A549 (cell line): ENCODE data around the gene MATN4. TPM values are rescaled to one million over a fixed set of nuclear protein-coding genes. Genes with fewer than 3 reads are reported as not detected.

Source experiments
- ATAC-seq, 2 experiments: fragments of 200-7000 bp in 1 of 2; fragments of >200 bp in 1 of 2; cut with Nextera tagmentation in 1 of 2; cut with Tn5 transposase in 1 of 2; 3 replicates each; pipeline versions ENCODE4 v1.8.0 to v1.9.1; 2018 to 2020; ENCODE audit warnings: mild to moderate bottlenecking in 1 of 2, moderate library complexity in 1 of 2
- CTCF ChIA-PET: fragments of 300-600 bp; sonication (Branson Sonifier 250); formaldehyde crosslinking; extraction: SDS; loops from one replicate; lab custom pipeline; 2021; ENCODE audit warnings: antibody characterized with exemption, inconsistent platforms; lab: Yijun Ruan, JAX
- POLR2A ChIA-PET: fragments of 350-600 bp; formaldehyde crosslinking; extraction: SDS; loops from one replicate; lab custom pipeline; 2021; ENCODE audit warnings: antibody characterized with exemption, inconsistent platforms; lab: Yijun Ruan, JAX
- DNase-seq, 2 experiments: peaks; one replicate each; pipeline versions ENCODE4 v3.0.0 to v3.0.0-alpha.2; 2011 to 2016; ENCODE audit warnings: low read depth in 1 of 2, low spot score in 1 of 2
- FAIRE-seq: peaks from 2 replicates; lab custom pipeline; 2011; peaks lifted over from hg19 to GRCh38; lab: Jason Lieb, UNC
- H3K27ac ChIP-seq, 2 experiments: fragments of >200 bp; sonication (Bioruptor Twin); formaldehyde crosslinking; 3 replicates each; pipeline ENCODE4 v1.5.1; 2016 to 2017
- H3K4me1 ChIP-seq: fragments of >200 bp; sonication (Bioruptor Twin); formaldehyde crosslinking; 3 replicates; pipeline ENCODE4 v1.6.1; 2016
- H3K4me2 ChIP-seq: fragments of >200 bp; sonication (Bioruptor Twin); formaldehyde crosslinking; 3 replicates; pipeline ENCODE4 v1.6.1; 2016
- H3K4me3 ChIP-seq: fragments of >200 bp; sonication (Bioruptor Twin); formaldehyde crosslinking; 3 replicates; pipeline ENCODE4 v1.5.1; 2016
- H3K9me3 ChIP-seq: fragments of >200 bp; sonication (Bioruptor Twin); formaldehyde crosslinking; 3 replicates; pipeline ENCODE4 v1.6.1; 2016
- BHLHE40 ChIP-seq: IDR thresholded peaks from 2 replicates; pipeline ENCODE4 v1.6.1; 2012; ENCODE audit warnings: low read depth, low read length, inconsistent platforms
- CHD2 ChIP-seq: fragments of 150-350 bp; IDR thresholded peaks from 2 replicates; pipeline ENCODE4 v1.6.1; 2014; ENCODE audit warnings: low read length; ENCODE audit not compliant: partially characterized antibody
- EHF ChIP-seq: fragments of 250-450 bp; sonication (Bioruptor Pico); IDR thresholded peaks from 2 replicates; pipeline ENCODE4 v1.5.0; 2020; ENCODE audit warnings: mild to moderate bottlenecking
- EP300 ChIP-seq, 2 experiments: fragments of >200 bp; sonication (Bioruptor Twin); formaldehyde crosslinking; IDR thresholded peaks; 2 replicates in 1 of 2; 3 replicates in 1 of 2; pipeline ENCODE4 v1.6.1; 2016 to 2017
- ESRRA ChIP-seq: fragments of 150-350 bp; IDR thresholded peaks from 2 replicates; pipeline ENCODE4 v1.6.1; 2014; ENCODE audit warnings: mild to moderate bottlenecking, low read length, borderline replicate concordance
- FOSL2 ChIP-seq, 2 experiments: fragments of 450-650 bp in 1 of 2; fragments of >200 bp in 1 of 2; sonication (Bioruptor Twin) in 1 of 2; formaldehyde crosslinking; IDR thresholded peaks; 2 replicates each; pipeline versions ENCODE4 v1.5.0 to v1.6.1; 2016 to 2020; ENCODE audit warnings: mild to moderate bottlenecking in 1 of 2, moderate library complexity in 1 of 2
- FOXS1 ChIP-seq: fragments of 250-450 bp; sonication (Bioruptor Pico); IDR thresholded peaks from 2 replicates; pipeline ENCODE4 v1.5.0; 2020; ENCODE audit warnings: mild to moderate bottlenecking, moderate library complexity
- HDAC2 ChIP-seq: fragments of 200-600 bp; sonication (generic); IDR thresholded peaks from 2 replicates; pipeline ENCODE4 v1.6.1; 2016
- HOXB13 ChIP-seq: fragments of 250-450 bp; sonication (Bioruptor Pico); IDR thresholded peaks from 2 replicates; pipeline ENCODE4 v1.5.0; 2020; ENCODE audit warnings: low read depth, mild to moderate bottlenecking, moderate library complexity
- HOXB5 ChIP-seq: fragments of 250-450 bp; sonication (Bioruptor Pico); IDR thresholded peaks from 2 replicates; pipeline ENCODE4 v1.5.0; 2020; ENCODE audit warnings: mild to moderate bottlenecking, moderate library complexity
- JUN ChIP-seq, 2 experiments: fragments of >200 bp; sonication (Bioruptor Twin); formaldehyde crosslinking; IDR thresholded peaks; 2 replicates in 1 of 2; 3 replicates in 1 of 2; pipeline ENCODE4 v1.6.1; 2016 to 2017
- JUNB ChIP-seq: fragments of >200 bp; sonication (Bioruptor Twin); formaldehyde crosslinking; IDR thresholded peaks from 2 replicates; pipeline ENCODE4 v1.6.1; 2016
- MAFK ChIP-seq: fragments of 450-650 bp; IDR thresholded peaks from 2 replicates; pipeline ENCODE4 v1.6.1; 2014; ENCODE audit not compliant: partially characterized antibody
- MYC ChIP-seq: IDR thresholded peaks from 2 replicates; pipeline ENCODE4 v1.6.1; 2012; ENCODE audit warnings: mild to moderate bottlenecking, inconsistent platforms, low read length, improper control_type of control experiment, borderline replicate concordance
- NR3C1 ChIP-seq: fragments of >200 bp; sonication (Bioruptor Twin); formaldehyde crosslinking; IDR thresholded peaks from 3 replicates; pipeline ENCODE4 v1.6.1; 2017
- PHF8 ChIP-seq: fragments of 200-600 bp; sonication (generic); IDR thresholded peaks from 2 replicates; pipeline ENCODE4 v1.6.1; 2016; ENCODE audit warnings: low read depth, mild to moderate bottlenecking, antibody characterized with exemption, moderate library complexity, borderline replicate concordance
- RAD21 ChIP-seq, 2 experiments: fragments of >200 bp in 1 of 2; sonication (Bioruptor Twin) in 1 of 2; formaldehyde crosslinking in 1 of 2; IDR thresholded peaks in 1 of 2; conservative IDR thresholded peaks in 1 of 2; 2 replicates in 1 of 2; 3 replicates in 1 of 2; pipeline ENCODE4 v1.6.1; 2012 to 2018; ENCODE audit warnings: inconsistent platforms in 1 of 2
- SREBF2 ChIP-seq: fragments of 450-650 bp; IDR thresholded peaks from 2 replicates; pipeline ENCODE4 v1.6.1; 2014; ENCODE audit warnings: mild to moderate bottlenecking, moderate library complexity
- ZFP36 ChIP-seq: fragments of 450-650 bp; IDR thresholded peaks from 2 replicates; pipeline ENCODE4 v1.6.1; 2014; ENCODE audit warnings: borderline replicate concordance; ENCODE audit not compliant: partially characterized antibody
- ZNF302 ChIP-seq: fragments of 250-450 bp; sonication (Bioruptor Pico); IDR thresholded peaks from 2 replicates; pipeline ENCODE4 v1.9.0; 2021; ENCODE audit warnings: inconsistent platforms, mild to moderate bottlenecking, moderate library complexity
- WGBS: methylation state at CpG from one replicate; pipeline ENCODE4 v1.1.6; 2017; ENCODE audit errors: missing lambda C conversion rate; 5-methylcytosine and 5-hydroxymethylcytosine counted together
- polyA plus RNA-seq, 4 experiments: library from polyadenylated mRNA; depleted of rRNA in 3 of 4; stranded (reverse); fragments of >200 nt; fragmentation: RNase III in 1 of 4; extraction: RNeasy Plus Mini Kit Qiagen cat#74134 plus additional on column Dnase treatment in 1 of 4; gene quantifications; 2 replicates in 3 of 4; 3 replicates in 1 of 4; pipeline ENCODE4 v1.2.3, GENCODE V29; 2011 to 2017
- TF ChIP-seq, protein P1 (sequence below): fragments of 250-450 bp; sonication (Bioruptor Pico); IDR thresholded peaks from 2 replicates; pipeline ENCODE4 v1.5.0; 2021; ENCODE audit warnings: mild to moderate bottlenecking, moderate library complexity, borderline replicate concordance
- TF ChIP-seq, protein P2 (sequence below): IDR thresholded peaks from 2 replicates; pipeline ENCODE4 v1.6.1; 2012
- TF ChIP-seq, protein P3 (sequence below): fragments of 200-600 bp; sonication (generic); IDR thresholded peaks from 2 replicates; pipeline ENCODE4 v1.6.1; 2016; ENCODE audit warnings: antibody characterized with exemption, mild to moderate bottlenecking, moderate library complexity
- TF ChIP-seq, protein P4 (sequence below): fragments of 250-450 bp; sonication (Bioruptor Pico); IDR thresholded peaks from 2 replicates; pipeline ENCODE4 v1.5.0; 2020; ENCODE audit warnings: low read depth, mild to moderate bottlenecking, moderate library complexity
- TF ChIP-seq, protein P5 (sequence below): fragments of >200 bp; sonication (Bioruptor Twin); formaldehyde crosslinking; IDR thresholded peaks from 3 replicates; pipeline ENCODE4 v1.6.1; 2016

The MATN4 gene
- polyA plus RNA-seq, 2 of the 4 experiments (the other 2 are of a cell fraction): 0.04 to 0.05 TPM

DNA sequence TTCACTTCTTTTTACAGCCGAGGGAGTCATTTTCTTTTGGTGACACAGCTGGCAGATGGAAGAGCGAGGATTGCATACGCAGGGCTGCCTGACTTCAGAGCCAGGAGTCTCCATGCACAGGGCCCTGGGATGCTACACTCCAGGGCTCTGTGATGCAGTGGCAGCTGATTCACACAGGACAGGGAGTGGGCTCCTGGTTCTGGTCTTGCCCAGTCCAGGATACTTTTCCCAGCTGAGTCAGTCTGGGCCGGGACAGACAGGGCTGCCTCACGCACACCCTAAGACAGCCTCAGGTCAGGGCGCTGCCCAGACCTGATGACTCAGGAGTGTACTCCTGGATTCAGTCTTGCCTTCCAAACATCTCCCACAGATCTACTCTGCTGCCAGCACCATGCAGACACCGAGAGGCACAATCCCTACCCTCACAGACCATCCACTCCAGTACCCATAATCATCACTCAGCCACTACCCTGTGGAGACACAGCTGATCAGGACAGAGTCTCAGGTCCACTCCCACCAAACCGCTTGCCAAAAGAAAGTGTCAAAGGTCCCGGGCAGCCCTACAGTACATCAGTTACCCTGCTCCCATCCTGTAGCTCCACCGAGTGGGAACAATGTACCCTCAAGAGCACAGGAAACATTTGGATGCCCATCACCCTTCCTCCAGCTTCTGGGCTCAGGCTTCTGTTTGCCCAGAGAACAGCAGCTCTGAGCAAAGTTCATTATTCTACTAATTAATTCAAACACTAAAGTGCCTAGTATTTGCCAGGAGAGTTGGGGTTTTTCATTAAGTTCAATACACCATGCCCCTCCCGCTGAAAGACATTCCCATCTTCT lies 28.6 kb upstream of the MATN4 start:
- FAIRE-seq (no peak), ATAC-seq (peak; percentile 91 to 92), DNase-seq (peak; percentile 73 to 85)
- H3K4me1 ChIP-seq: peaks cover 67% of the 10 kb centered on the region
- TF ChIP-seq JUNB: peak; percentile 43; the same call in 1 of the 2 replicates
- peak; percentile 62 for TF ChIP-seq FOSL2 (IDR thresholded peaks at IDR 0.05)
- peak; percentile 83 for TF ChIP-seq FOSL2 (CRISPR knock-in tag; IDR thresholded peaks at IDR 0.05)
- TF ChIP-seq, protein P1, sequence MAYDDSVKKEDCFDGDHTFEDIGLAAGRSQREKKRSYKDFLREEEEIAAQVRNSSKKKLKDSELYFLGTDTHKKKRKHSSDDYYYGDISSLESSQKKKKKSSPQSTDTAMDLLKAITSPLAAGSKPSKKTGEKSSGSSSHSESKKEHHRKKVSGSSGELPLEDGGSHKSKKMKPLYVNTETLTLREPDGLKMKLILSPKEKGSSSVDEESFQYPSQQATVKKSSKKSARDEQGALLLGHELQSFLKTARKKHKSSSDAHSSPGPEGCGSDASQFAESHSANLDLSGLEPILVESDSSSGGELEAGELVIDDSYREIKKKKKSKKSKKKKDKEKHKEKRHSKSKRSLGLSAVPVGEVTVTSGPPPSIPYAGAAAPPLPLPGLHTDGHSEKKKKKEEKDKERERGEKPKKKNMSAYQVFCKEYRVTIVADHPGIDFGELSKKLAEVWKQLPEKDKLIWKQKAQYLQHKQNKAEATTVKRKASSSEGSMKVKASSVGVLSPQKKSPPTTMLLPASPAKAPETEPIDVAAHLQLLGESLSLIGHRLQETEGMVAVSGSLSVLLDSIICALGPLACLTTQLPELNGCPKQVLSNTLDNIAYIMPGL (CRISPR knock-in tag): no peak
- 0 out of 2 replicates have a peak, but pooled peaks have one; percentile 11 for TF ChIP-seq ESRRA
- peak in 1 of 2 experiments; percentile 31; a peak in 1 of 5 replicates for TF ChIP-seq EP300 (IDR thresholded peaks at IDR 0.05)
- TF ChIP-seq, protein P2, sequence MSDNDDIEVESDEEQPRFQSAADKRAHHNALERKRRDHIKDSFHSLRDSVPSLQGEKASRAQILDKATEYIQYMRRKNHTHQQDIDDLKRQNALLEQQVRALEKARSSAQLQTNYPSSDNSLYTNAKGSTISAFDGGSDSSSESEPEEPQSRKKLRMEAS: peak; percentile 60
- no peak for TF ChIP-seq BHLHE40
- no peak for TF ChIP-seq ZFP36
- peak; percentile 79 for TF ChIP-seq MAFK
- TF ChIP-seq JUN (IDR thresholded peaks at IDR 0.05): peak in 1 of 2 experiments; percentile 31; a peak in 1 of 5 replicates
- TF ChIP-seq EHF (CRISPR knock-in tag): no peak
- TF ChIP-seq RAD21 (conservative IDR thresholded peaks at IDR 0.05 in 1 of 2, IDR thresholded peaks at IDR 0.05 in 1 of 2): peak in 1 of 2 experiments; percentile 27; a peak in 2 of 5 replicates
- peak overlapping the region; percentile 0; the same call in 1 of the 3 replicates for H3K4me3 ChIP-seq
- POLR2A ChIA-PET: interaction anchor here (1.0 to 4.2 kb wide), 5 partner anchors 10 to 427 kb away, joined by 3 to 46 read pairs (median 5); partner anchors contain the start of genes PABPC1L, SDC4 and SYS1
- H3K9me3 ChIP-seq: no peaks in the 10 kb centered on the region
- 12% methylated on average over 11 of the region's 11 CpGs for WGBS
- CTCF ChIA-PET: interaction anchor here (1.0 to 9.3 kb wide), 18 partner anchors 8 to 687 kb away, joined by 3 to 82 read pairs (median 6); partner anchors contain the start of genes SDC4 and SYS1
- peak overlapping the region; percentile 84 to 96 for H3K27ac ChIP-seq
- peak overlapping the region; percentile 80 for H3K4me2 ChIP-seq

DNA sequence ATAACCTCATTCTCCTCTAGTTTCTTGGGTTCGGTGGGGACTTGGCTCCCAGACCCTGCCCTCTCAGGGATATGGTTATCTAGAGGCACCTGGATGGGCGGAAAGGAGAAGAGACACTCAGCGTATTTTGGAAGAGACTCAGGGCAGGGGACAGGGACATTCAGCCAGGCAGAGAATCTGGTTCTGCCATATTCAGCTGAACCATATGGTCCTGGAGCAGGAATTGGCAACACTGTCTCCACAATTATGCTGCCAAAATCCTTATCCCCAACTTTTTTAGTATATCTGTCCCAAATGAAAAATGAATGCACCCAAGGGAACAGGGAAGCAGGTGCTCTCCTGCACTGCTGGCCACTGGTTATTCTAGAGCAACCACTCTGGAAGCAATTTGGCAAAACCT lies 22.4 kb upstream of the MATN4 start:
- Histone ChIP-seq H3K27ac (no peak overlapping the region), H3K4me1 (peaks cover 8% of the 10 kb centered on the region), H3K4me2 (no peak overlapping the region), H3K9me3 (no peaks in the 10 kb centered on the region), H3K4me3 (no peak overlapping the region)
- WGBS: 100% methylated on average over 3 of the region's 3 CpGs
- ChIA-PET POLR2A (no interaction called here), CTCF (interaction anchor here (1.5 to 7.9 kb wide), 3 partner anchors 10 to 440 kb away, joined by 5 to 82 read pairs (median 5); no protein-coding TSS in a partner anchor)
- no peak for DNase-seq
- FAIRE-seq: no peak
- ATAC-seq: no peak
- TF ChIP-seq, protein P1 (CRISPR knock-in tag): no peak
- TF ChIP-seq HOXB13 (CRISPR knock-in tag) (no peak), ZNF302 (CRISPR knock-in tag) (no peak), PHF8 (no peak), SREBF2 (no peak), MYC (no peak), ESRRA (no peak), HOXB5 (no peak), CHD2 (no peak), FOXS1 (CRISPR knock-in tag) (no peak), HDAC2 (no peak), NR3C1 (no peak)
- TF ChIP-seq, protein P3, sequence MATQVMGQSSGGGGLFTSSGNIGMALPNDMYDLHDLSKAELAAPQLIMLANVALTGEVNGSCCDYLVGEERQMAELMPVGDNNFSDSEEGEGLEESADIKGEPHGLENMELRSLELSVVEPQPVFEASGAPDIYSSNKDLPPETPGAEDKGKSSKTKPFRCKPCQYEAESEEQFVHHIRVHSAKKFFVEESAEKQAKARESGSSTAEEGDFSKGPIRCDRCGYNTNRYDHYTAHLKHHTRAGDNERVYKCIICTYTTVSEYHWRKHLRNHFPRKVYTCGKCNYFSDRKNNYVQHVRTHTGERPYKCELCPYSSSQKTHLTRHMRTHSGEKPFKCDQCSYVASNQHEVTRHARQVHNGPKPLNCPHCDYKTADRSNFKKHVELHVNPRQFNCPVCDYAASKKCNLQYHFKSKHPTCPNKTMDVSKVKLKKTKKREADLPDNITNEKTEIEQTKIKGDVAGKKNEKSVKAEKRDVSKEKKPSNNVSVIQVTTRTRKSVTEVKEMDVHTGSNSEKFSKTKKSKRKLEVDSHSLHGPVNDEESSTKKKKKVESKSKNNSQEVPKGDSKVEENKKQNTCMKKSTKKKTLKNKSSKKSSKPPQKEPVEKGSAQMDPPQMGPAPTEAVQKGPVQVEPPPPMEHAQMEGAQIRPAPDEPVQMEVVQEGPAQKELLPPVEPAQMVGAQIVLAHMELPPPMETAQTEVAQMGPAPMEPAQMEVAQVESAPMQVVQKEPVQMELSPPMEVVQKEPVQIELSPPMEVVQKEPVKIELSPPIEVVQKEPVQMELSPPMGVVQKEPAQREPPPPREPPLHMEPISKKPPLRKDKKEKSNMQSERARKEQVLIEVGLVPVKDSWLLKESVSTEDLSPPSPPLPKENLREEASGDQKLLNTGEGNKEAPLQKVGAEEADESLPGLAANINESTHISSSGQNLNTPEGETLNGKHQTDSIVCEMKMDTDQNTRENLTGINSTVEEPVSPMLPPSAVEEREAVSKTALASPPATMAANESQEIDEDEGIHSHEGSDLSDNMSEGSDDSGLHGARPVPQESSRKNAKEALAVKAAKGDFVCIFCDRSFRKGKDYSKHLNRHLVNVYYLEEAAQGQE: no peak
- TF ChIP-seq, protein P4, sequence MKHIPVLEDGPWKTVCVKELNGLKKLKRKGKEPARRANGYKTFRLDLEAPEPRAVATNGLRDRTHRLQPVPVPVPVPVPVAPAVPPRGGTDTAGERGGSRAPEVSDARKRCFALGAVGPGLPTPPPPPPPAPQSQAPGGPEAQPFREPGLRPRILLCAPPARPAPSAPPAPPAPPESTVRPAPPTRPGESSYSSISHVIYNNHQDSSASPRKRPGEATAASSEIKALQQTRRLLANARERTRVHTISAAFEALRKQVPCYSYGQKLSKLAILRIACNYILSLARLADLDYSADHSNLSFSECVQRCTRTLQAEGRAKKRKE (CRISPR knock-in tag): no peak
- TF ChIP-seq, protein P5, sequence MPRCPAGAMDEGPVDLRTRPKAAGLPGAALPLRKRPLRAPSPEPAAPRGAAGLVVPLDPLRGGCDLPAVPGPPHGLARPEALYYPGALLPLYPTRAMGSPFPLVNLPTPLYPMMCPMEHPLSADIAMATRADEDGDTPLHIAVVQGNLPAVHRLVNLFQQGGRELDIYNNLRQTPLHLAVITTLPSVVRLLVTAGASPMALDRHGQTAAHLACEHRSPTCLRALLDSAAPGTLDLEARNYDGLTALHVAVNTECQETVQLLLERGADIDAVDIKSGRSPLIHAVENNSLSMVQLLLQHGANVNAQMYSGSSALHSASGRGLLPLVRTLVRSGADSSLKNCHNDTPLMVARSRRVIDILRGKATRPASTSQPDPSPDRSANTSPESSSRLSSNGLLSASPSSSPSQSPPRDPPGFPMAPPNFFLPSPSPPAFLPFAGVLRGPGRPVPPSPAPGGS: no peak
